WERI-Rb-1 (cell line): Measurements from ENCODE around the gene ELFN2.

ENCODE experiments used
- DNase-seq: peaks from one replicate; pipeline ENCODE4 v3.0.0-alpha.2; 2020
- H3K27ac ChIP-seq: fragments of 250-450 bp; sonication (Bioruptor Pico); 2 replicates; pipeline ENCODE4 v1.5.1; 2020; ENCODE audit warnings: mild to moderate bottlenecking, moderate library complexity
- H3K27me3 ChIP-seq: fragments of 250-450 bp; sonication (Bioruptor Pico); 2 replicates; pipeline ENCODE4 v1.5.1; 2021; ENCODE audit warnings: mild to moderate bottlenecking, low read depth, moderate library complexity; ENCODE audit not compliant: insufficient read depth, severe bottlenecking
- H3K36me3 ChIP-seq: fragments of 250-450 bp; sonication (Bioruptor Pico); 2 replicates; pipeline ENCODE4 v1.5.1; 2020; ENCODE audit warnings: mild to moderate bottlenecking, moderate library complexity
- H3K4me3 ChIP-seq: 2 replicates; pipeline ENCODE4 v1.5.1; 2011; ENCODE audit warnings: low read depth, mild to moderate bottlenecking, control low read depth, low read length
- H3K9me3 ChIP-seq: fragments of 250-450 bp; sonication (Bioruptor Pico); 2 replicates; pipeline ENCODE4 v1.5.1; 2021; ENCODE audit warnings: mild to moderate bottlenecking, moderate library complexity; ENCODE audit not compliant: severe bottlenecking
- TF ChIP-seq, protein P1 (sequence below): IDR thresholded peaks from 2 replicates; pipeline ENCODE4 v1.5.1; 2011; ENCODE audit warnings: low read depth, mild to moderate bottlenecking, control low read depth, inconsistent platforms, low read length

The ELFN2 gene

DNA sequence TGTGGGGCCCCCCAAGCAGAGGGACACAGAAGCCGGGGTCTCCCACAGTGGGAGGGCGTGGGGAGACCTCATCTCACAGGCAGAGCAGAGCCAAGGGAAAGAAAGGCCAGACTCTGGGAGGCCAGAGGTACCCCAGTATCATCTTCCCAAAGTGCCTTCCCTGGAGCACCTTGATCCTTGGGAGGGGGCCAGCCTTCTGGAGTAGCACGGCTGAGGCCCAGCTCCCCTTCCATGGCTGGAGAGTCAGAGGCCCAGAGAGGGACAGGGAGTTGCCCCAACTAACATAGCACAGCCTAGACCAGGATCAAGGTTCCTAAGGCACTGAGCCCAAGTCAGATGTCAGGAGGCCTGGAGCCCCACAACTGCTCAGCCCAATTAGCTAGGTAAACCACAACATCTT, 50.6 kb downstream of the ELFN2 start:
- no peaks in the 10 kb centered on the region for H3K36me3 ChIP-seq
- no peak for DNase-seq
- H3K4me3 ChIP-seq: no peak overlapping the region
- no peaks in the 10 kb centered on the region for H3K27me3 ChIP-seq
- TF ChIP-seq, protein P1, sequence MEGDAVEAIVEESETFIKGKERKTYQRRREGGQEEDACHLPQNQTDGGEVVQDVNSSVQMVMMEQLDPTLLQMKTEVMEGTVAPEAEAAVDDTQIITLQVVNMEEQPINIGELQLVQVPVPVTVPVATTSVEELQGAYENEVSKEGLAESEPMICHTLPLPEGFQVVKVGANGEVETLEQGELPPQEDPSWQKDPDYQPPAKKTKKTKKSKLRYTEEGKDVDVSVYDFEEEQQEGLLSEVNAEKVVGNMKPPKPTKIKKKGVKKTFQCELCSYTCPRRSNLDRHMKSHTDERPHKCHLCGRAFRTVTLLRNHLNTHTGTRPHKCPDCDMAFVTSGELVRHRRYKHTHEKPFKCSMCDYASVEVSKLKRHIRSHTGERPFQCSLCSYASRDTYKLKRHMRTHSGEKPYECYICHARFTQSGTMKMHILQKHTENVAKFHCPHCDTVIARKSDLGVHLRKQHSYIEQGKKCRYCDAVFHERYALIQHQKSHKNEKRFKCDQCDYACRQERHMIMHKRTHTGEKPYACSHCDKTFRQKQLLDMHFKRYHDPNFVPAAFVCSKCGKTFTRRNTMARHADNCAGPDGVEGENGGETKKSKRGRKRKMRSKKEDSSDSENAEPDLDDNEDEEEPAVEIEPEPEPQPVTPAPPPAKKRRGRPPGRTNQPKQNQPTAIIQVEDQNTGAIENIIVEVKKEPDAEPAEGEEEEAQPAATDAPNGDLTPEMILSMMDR: no peak
- no peaks in the 10 kb centered on the region for H3K9me3 ChIP-seq
- no peak overlapping the region for H3K27ac ChIP-seq

DNA sequence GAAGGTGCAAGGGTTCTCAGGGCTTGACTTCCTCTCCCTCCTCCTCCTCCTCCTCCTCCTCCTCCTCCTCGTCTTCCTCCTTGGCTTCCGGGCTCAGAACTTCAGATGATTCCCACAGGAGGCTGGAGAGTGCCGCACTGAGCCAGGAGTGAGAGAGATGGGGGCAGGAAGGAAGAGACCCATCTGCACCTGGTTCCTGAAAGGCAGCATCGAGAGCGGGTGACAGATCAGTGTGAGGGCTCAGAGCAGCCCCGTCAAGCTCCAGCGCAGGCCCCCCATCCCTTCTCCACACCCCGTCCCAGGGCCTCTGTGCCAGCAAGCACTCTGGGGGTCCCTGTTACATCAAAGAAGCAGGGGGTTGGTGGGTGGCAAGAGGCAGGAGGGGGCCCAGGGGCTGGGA, 51.5 kb downstream of the ELFN2 start:
- Histone ChIP-seq H3K9me3 (no peaks in the 10 kb centered on the region), H3K27ac (no peak overlapping the region), H3K36me3 (no peaks in the 10 kb centered on the region), H3K4me3 (no peak overlapping the region), H3K27me3 (no peaks in the 10 kb centered on the region)
- no peak for DNase-seq
- TF ChIP-seq, protein P1: no peak

DNA sequence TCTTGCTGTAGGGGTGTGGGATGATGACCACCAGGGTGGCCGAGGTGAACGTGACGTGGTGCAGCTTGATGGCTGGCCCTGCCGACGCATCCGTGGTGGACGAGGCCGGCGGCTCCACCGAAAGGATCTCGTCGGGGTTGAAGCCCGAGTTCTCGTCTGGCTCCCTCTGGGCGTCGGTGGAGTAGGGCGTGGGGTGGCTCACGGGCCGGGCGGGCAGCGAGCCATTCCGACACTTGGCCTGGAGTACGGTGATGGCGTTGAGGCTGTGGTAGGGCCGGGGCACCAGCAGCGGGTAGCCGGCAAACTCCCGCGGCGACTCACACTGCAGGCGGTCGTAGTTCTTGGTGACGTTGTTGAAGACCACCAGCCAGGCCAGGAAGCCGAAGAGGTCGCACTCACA, 52.7 kb downstream of the ELFN2 start:
- no peaks in the 10 kb centered on the region for H3K27me3 ChIP-seq
- no peak overlapping the region for H3K4me3 ChIP-seq
- TF ChIP-seq, protein P1: no peak
- DNase-seq: no peak
- no peak overlapping the region for H3K27ac ChIP-seq
- H3K9me3 ChIP-seq: no peaks in the 10 kb centered on the region
- H3K36me3 ChIP-seq: no peaks in the 10 kb centered on the region

DNA sequence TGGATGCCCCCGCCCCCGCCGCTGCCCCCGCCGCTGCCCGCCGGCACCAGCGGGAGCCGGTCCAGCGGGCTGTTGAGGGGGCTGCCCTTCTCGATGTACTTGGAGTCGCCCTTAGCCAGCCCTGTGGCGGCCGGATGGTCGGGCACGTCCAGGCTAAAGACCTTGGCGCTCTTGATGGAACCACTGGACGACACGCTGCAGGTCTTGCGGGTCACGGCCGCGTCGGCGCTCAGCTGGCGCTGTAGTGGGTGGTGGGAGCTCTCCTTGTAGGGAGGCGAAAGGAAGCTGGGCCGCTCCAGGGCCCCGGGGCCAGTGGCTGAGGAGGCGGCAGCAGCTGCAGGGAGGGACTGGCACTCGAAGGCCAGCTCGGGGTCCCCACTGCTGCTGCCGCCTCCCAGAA, 53.8 kb downstream of the ELFN2 start:
- Histone ChIP-seq H3K27me3 (no peaks in the 10 kb centered on the region), H3K36me3 (no peaks in the 10 kb centered on the region), H3K4me3 (no peak overlapping the region), H3K27ac (no peak overlapping the region), H3K9me3 (no peaks in the 10 kb centered on the region)
- no peak for DNase-seq
- TF ChIP-seq, protein P1: no peak

DNA sequence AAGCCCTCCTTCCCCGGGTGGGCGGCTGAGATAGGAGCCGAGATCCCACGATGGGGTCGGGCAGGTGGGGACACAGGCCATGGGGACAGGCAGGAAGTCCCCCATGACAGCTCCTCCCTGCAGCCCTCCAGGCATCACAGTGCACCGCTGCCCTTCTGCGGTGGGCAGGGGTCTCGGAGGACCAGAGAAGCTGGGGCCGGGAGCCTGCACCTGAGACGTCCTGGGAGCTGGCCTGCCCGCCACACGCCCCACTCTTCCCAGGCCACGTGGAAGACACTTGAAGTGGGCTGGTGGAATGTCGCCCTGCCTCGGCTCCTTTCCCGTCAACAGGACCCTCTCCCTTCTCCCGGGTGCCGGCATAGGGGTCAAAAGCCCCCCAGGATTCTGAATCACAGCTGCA, 55.4 kb downstream of the ELFN2 start:
- no peak for DNase-seq
- Histone ChIP-seq H3K9me3 (no peaks in the 10 kb centered on the region), H3K27me3 (no peaks in the 10 kb centered on the region), H3K4me3 (no peak overlapping the region), H3K27ac (no peak overlapping the region), H3K36me3 (no peaks in the 10 kb centered on the region)
- TF ChIP-seq, protein P1: no peak

DNA sequence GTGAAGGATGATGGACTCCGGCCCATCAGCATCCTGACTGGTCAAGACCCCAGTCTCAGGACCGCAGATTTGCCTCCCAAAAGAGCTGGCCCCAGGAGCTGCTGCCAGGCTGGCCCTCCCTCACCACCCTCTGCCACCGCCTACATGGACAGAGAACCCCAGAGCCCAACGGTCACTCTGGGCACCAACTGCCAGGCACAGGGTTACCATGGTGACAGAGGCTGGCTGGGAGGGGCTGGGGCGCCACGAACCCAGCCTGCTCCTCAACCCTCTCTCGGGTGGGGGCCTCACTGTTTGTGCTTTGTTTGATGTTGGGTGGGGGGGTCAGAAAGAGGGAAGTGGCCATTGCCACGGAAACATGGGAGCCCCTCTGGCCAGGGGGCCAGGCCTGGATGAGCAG, 55.8 kb downstream of the ELFN2 start:
- DNase-seq: no peak
- no peak overlapping the region for H3K4me3 ChIP-seq
- no peaks in the 10 kb centered on the region for H3K36me3 ChIP-seq
- H3K27ac ChIP-seq: no peak overlapping the region
- no peaks in the 10 kb centered on the region for H3K9me3 ChIP-seq
- no peaks in the 10 kb centered on the region for H3K27me3 ChIP-seq
- TF ChIP-seq, protein P1: no peak
